ENCODE measurements around the gene CPN2.

DNA sequence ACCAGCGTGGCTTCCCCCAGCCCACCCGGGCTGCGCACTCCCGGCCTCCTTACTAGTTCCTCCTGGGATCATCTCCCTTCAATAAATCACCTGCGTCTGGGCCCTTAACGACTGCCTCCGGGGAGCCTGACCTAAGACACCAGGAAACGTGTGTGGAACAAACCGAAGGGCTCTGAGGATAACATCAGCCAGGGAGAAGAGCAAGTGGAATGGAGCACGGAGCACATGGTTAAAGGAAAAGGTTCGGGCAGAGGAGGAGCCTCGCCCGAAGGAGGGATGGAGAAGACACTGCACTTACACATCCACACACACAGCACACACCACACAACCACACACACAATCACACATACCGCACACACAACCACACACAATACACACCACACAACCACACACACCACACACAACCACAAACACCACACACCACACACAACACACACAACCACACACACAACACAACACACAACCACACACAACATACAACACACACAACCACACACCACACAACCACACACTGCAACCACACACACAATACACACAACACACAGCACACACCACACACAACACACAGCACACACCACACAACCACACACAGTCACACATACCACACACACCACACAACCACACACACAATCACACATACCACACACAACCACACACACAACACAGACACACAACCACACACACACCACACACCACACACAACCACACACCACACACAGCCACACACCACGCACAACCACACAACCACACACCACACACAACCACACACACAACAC, 24.7 kb downstream of the CPN2 start:
- TF ChIP-seq GATA2 (IDR thresholded peaks at IDR 0.05; ENCODE audit: low read depth, low read length) (peak; percentile 21; the same call in 1 of the 2 replicates), GATA3 (IDR thresholded peaks at IDR 0.05; ENCODE audit: low read depth, low read length) (no peak)
